NCI-H526 (cell line): ENCODE measurements around the gene SDCCAG8.
A peak's percentile ranks its signal among the peaks of the same experiment; 100 is the strongest.

Experiments used
- DNase-seq, 2 experiments: peaks; one replicate each; lab custom pipeline; 2025; lab: John Stamatoyannopoulos, UW

Gene SDCCAG8

GRCh38 chr1:243420016-243420945, 164.4 kb downstream of the SDCCAG8 start:
- DNase-seq: no peak

- no peak for DNase-seq
These were observed 165.3 kb downstream of the SDCCAG8 start for GRCh38 chr1:243420946-243421685.

- peak in 1 of 2 experiments; percentile 12 for DNase-seq
These were observed 165.9 kb downstream of the SDCCAG8 start for GRCh38 chr1:243421784-243422183.

- no peak for DNase-seq
These were observed 166.5 kb downstream of the SDCCAG8 start for GRCh38 chr1:243422362-243422761.

- DNase-seq: no peak
These were observed 172.2 kb downstream of the SDCCAG8 start for GRCh38 chr1:243428084-243428483.

- DNase-seq: no peak
These were observed 172.9 kb downstream of the SDCCAG8 start for GRCh38 chr1:243428617-243429342.

- no peak for DNase-seq
These were observed 175.8 kb downstream of the SDCCAG8 start for GRCh38 chr1:243431591-243431990.

- DNase-seq: no peak
These were observed 176.3 kb downstream of the SDCCAG8 start for GRCh38 chr1:243432136-243432535.

GRCh38 chr1:243433737-243434370, 178.0 kb downstream of the SDCCAG8 start:
- DNase-seq: no peak

- no peak for DNase-seq
These were observed 178.8 kb downstream of the SDCCAG8 start for GRCh38 chr1:243434594-243434993.

- DNase-seq: no peak
These were observed 180.0 kb downstream of the SDCCAG8 start for GRCh38 chr1:243435836-243436235.

- DNase-seq: no peak
These were observed 182.3 kb downstream of the SDCCAG8 start for GRCh38 chr1:243438146-243438545.

- no peak for DNase-seq
These were observed 183.0 kb downstream of the SDCCAG8 start for GRCh38 chr1:243438815-243439214.

- no peak for DNase-seq
These were observed 184.6 kb downstream of the SDCCAG8 start for GRCh38 chr1:243440406-243440805.

- DNase-seq: no peak
These were observed 185.8 kb downstream of the SDCCAG8 start for GRCh38 chr1:243441601-243442000.

- DNase-seq: no peak
These were observed 187.7 kb downstream of the SDCCAG8 start for GRCh38 chr1:243443557-243443956.

- no peak for DNase-seq
These were observed 191.5 kb downstream of the SDCCAG8 start for GRCh38 chr1:243447347-243447746.

GRCh38 chr1:243447844-243448243, 192.0 kb downstream of the SDCCAG8 start:
- no peak for DNase-seq

- no peak for DNase-seq
These were observed 193.5 kb downstream of the SDCCAG8 start for GRCh38 chr1:243449373-243449772.

GRCh38 chr1:243452092-243452491, 196.3 kb downstream of the SDCCAG8 start:
- DNase-seq: no peak

- DNase-seq: no peak
These were observed 198.6 kb downstream of the SDCCAG8 start for GRCh38 chr1:243454328-243454997.
